H9 (cell line): Measurements from ENCODE around the gene SLC5A1. TPM values are rescaled to one million over a fixed set of nuclear protein-coding genes. Genes with fewer than 3 reads are reported as not detected.
A peak's percentile ranks its signal among the peaks of the same experiment; 100 is the strongest.
"Not testable (repeated sequence)": the region's sequence is repeated elsewhere in the genome, so short reads cannot be mapped to it uniquely, and the experiment has no call there.

Experiments
- DNase-seq: peaks from one replicate; pipeline ENCODE4 v3.0.0-alpha.2; 2017
- H2AFZ ChIP-seq: one replicate; pipeline ENCODE4 v1.6.1; 2013; ENCODE audit warnings: mild to moderate bottlenecking, low read length, control low read depth, moderate library complexity
- H2AK5ac ChIP-seq: 2 replicates; pipeline ENCODE4 v1.6.1; 2013; ENCODE audit warnings: low read length, control low read depth, mixed read lengths; ENCODE audit not compliant: insufficient read length
- H2BK120ac ChIP-seq: one replicate; pipeline ENCODE4 v1.6.1; 2013; ENCODE audit warnings: low read depth, mild to moderate bottlenecking, low read length, control low read depth, inconsistent platforms; ENCODE audit not compliant: poor library complexity, severe bottlenecking
- H2BK12ac ChIP-seq: 2 replicates; pipeline ENCODE4 v1.6.1; 2013; ENCODE audit warnings: low read length, control low read depth, mixed read lengths, low read depth; ENCODE audit not compliant: insufficient read length
- H2BK15ac ChIP-seq: 2 replicates; pipeline ENCODE4 v1.6.1; 2013; ENCODE audit warnings: low read depth, low read length, control low read depth
- H2BK20ac ChIP-seq: one replicate; pipeline ENCODE4 v1.6.1; 2013; ENCODE audit warnings: low read depth, mild to moderate bottlenecking, low read length, control low read depth, inconsistent platforms; ENCODE audit not compliant: poor library complexity, severe bottlenecking
- H2BK5ac ChIP-seq: 2 replicates; pipeline ENCODE4 v1.6.1; 2013; ENCODE audit warnings: low read length, control low read depth, mixed read lengths; ENCODE audit not compliant: insufficient read length
- H3K14ac ChIP-seq: 2 replicates; pipeline ENCODE4 v1.6.1; 2013; ENCODE audit warnings: low read length, control low read depth; ENCODE audit not compliant: insufficient read depth
- H3K18ac ChIP-seq: 2 replicates; pipeline ENCODE4 v1.6.1; 2013; ENCODE audit warnings: low read depth, mild to moderate bottlenecking, mixed read lengths, low read length, control low read depth; ENCODE audit not compliant: insufficient read length
- H3K23ac ChIP-seq: 2 replicates; pipeline ENCODE4 v1.6.1; 2013; ENCODE audit warnings: low read length, control low read depth, mixed read lengths, low read depth; ENCODE audit not compliant: insufficient read length
- H3K23me2 ChIP-seq: 2 replicates; pipeline ENCODE4 v1.6.1; 2013; ENCODE audit warnings: low read depth, mild to moderate bottlenecking, mixed read lengths, low read length, control low read depth; ENCODE audit not compliant: insufficient read length, poor library complexity, severe bottlenecking
- H3K27ac ChIP-seq: 2 replicates; pipeline ENCODE4 v1.5.1; 2013; ENCODE audit warnings: low read length, control low read depth, mixed read lengths, low read depth; ENCODE audit not compliant: insufficient read length
- H3K27me3 ChIP-seq: 2 replicates; pipeline ENCODE4 v1.6.1; 2013; ENCODE audit warnings: low read length, control low read depth, inconsistent platforms; ENCODE audit not compliant: insufficient read depth
- H3K4ac ChIP-seq: 2 replicates; pipeline ENCODE4 v1.6.1; 2013; ENCODE audit warnings: low read depth, mild to moderate bottlenecking, control low read depth, inconsistent platforms, low read length, moderate library complexity
- H3K4me1 ChIP-seq: 2 replicates; pipeline ENCODE4 v1.6.1; 2013; ENCODE audit warnings: low read length, control low read depth, inconsistent platforms; ENCODE audit not compliant: insufficient read depth
- H3K4me2 ChIP-seq: 2 replicates; pipeline ENCODE4 v1.6.1; 2013; ENCODE audit warnings: low read length, control low read depth, mixed read lengths; ENCODE audit not compliant: insufficient read length, insufficient read depth
- H3K56ac ChIP-seq: 2 replicates; pipeline ENCODE4 v1.6.1; 2013; ENCODE audit warnings: low read depth, mild to moderate bottlenecking, mixed read lengths, low read length, control low read depth; ENCODE audit not compliant: insufficient read length
- H3K79me1 ChIP-seq: 2 replicates; pipeline ENCODE4 v1.6.1; 2013; ENCODE audit warnings: low read depth, mild to moderate bottlenecking, moderate library complexity, low read length, control low read depth, inconsistent platforms; ENCODE audit not compliant: insufficient read depth, poor library complexity, severe bottlenecking
- H3K79me2 ChIP-seq: 2 replicates; pipeline ENCODE4 v1.6.1; 2013; ENCODE audit warnings: low read length, control low read depth, inconsistent platforms; ENCODE audit not compliant: insufficient read depth
- H3K9ac ChIP-seq: 2 replicates; pipeline ENCODE4 v1.6.1; 2013; ENCODE audit warnings: low read length, control low read depth, mixed read lengths; ENCODE audit not compliant: insufficient read length; ENCODE audit errors: extremely low read depth
- H3K9me3 ChIP-seq: one replicate; pipeline ENCODE4 v1.6.1; 2013; ENCODE audit warnings: low read depth, low read length, inconsistent platforms; ENCODE audit not compliant: control insufficient read depth
- H3T11ph ChIP-seq: one replicate; pipeline ENCODE4 v1.6.1; 2013; ENCODE audit warnings: mild to moderate bottlenecking, low read length, control low read depth, inconsistent platforms
- H4K20me1 ChIP-seq: one replicate; pipeline ENCODE4 v1.6.1; 2013; ENCODE audit not compliant: control insufficient read depth, insufficient read length, insufficient read depth
- H4K5ac ChIP-seq: 2 replicates; pipeline ENCODE4 v1.6.1; 2013; ENCODE audit warnings: low read depth, mild to moderate bottlenecking, mixed read lengths, low read length, control low read depth; ENCODE audit not compliant: insufficient read length
- H4K8ac ChIP-seq: replicated peaks from 2 replicates; pipeline ENCODE4 v1.6.1; 2013; ENCODE audit warnings: low read length, control low read depth, mixed read lengths, low read depth; ENCODE audit not compliant: insufficient read length
- H4K91ac ChIP-seq: 2 replicates; pipeline ENCODE4 v1.6.1; 2013; ENCODE audit warnings: low read depth, mild to moderate bottlenecking, moderate library complexity, mixed read lengths, low read length, control low read depth; ENCODE audit not compliant: insufficient read length
- H3K27ac Mint-ChIP-seq, 3 experiments: 2 replicates in 2 of 3; 3 replicates in 1 of 3; pipeline ENCODE4 v1.8.0; 2020 to 2021; ENCODE audit warnings: mixed read lengths in 3 of 3, mild to moderate bottlenecking in 1 of 3, moderate library complexity in 1 of 3
- H3K27me3 Mint-ChIP-seq: 2 replicates; pipeline ENCODE4 v1.8.0; 2021; ENCODE audit warnings: low read depth, mild to moderate bottlenecking, moderate library complexity, mixed read lengths
- H3K36me3 Mint-ChIP-seq, 3 experiments: 2 replicates in 2 of 3; 3 replicates in 1 of 3; pipeline ENCODE4 v1.8.0; 2020 to 2021; ENCODE audit warnings: low read depth in 3 of 3, mixed read lengths in 3 of 3; ENCODE audit not compliant: insufficient read depth in 1 of 3
- H3K4me1 Mint-ChIP-seq, 2 experiments: 2 replicates each; pipeline ENCODE4 v1.8.0; 2020; ENCODE audit warnings: mixed read lengths in 2 of 2
- H3K4me3 Mint-ChIP-seq, 2 experiments: 2 replicates in 1 of 2; 3 replicates in 1 of 2; pipeline ENCODE4 v1.8.0; 2020 to 2021; ENCODE audit warnings: mild to moderate bottlenecking in 2 of 2, mixed read lengths in 2 of 2, moderate library complexity in 1 of 2
- H3K9me3 Mint-ChIP-seq, 2 experiments: 2 replicates in 1 of 2; 3 replicates in 1 of 2; pipeline ENCODE4 v1.8.0; 2020; ENCODE audit warnings: mild to moderate bottlenecking in 2 of 2, mixed read lengths in 2 of 2, moderate library complexity in 1 of 2
- WGBS: extraction: QIAGEN DNeasy Blood & Tissue Kit; methylation state at CpG from one replicate; pipeline ENCODE4 v1.1.7; 2013; ENCODE audit warnings: missing lambda C conversion rate, low lambda C conversion rate, mixed read lengths; ENCODE audit not compliant: insufficient read length; ENCODE audit errors: extremely low coverage; 5-methylcytosine and 5-hydroxymethylcytosine counted together
- total RNA-seq: library from RNA; stranded (reverse); gene quantifications from 2 replicates; pipeline ENCODE4 v1.2.1, GENCODE V29; 2021
- TF ChIP-seq, protein P1 (sequence below): fragments of 200-600 bp; sonication (generic); conservative IDR thresholded peaks from 3 replicates; pipeline ENCODE4 v1.8.0; 2021; ENCODE audit warnings: antibody characterized with exemption, mild to moderate bottlenecking

SLC5A1 gene
- total RNA-seq, 1 experiment from 2014 or later, result not detected

DNA sequence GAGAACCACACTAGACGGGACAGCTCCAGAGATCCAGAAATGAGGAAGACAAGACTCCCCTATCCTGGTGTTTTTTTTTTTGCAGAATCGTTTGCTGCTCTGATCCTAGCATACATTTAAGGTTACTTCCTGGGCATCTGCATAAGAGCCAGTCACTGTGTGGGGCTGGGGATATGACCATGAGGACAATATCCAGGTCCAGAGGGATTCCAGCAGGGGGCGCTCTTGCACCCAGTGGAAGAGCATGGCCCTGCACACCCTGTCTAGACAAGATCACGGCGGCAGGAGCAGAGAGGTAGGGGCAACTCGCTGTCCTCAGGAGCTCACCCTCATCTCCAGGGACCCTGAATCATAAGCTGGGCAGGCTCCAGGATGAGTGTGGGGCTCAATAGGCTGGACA, 97.6 kb downstream of the SLC5A1 start:
- H2BK20ac ChIP-seq, H3K27ac ChIP-seq, H2AK5ac ChIP-seq, H3K23me2 ChIP-seq, H4K91ac ChIP-seq, H3T11ph ChIP-seq, H2BK12ac ChIP-seq, H3K9ac ChIP-seq, H2BK120ac ChIP-seq, H3K36me3 Mint-ChIP-seq, H4K20me1 ChIP-seq, H3K4me2 ChIP-seq, H3K79me1 ChIP-seq, H2BK5ac ChIP-seq, H3K14ac ChIP-seq, H3K4ac ChIP-seq, H4K8ac ChIP-seq, H3K4me1 Mint-ChIP-seq, H4K5ac ChIP-seq, H3K56ac ChIP-seq, H3K79me2 ChIP-seq, H2BK15ac ChIP-seq, H3K4me3 Mint-ChIP-seq, H2AFZ ChIP-seq, H3K27ac Mint-ChIP-seq, H3K9me3 Mint-ChIP-seq, H3K27me3 ChIP-seq, H3K23ac ChIP-seq, H3K18ac ChIP-seq, H3K9me3 ChIP-seq, H3K4me1 ChIP-seq: not testable (repeated sequence)
- DNase-seq, result peak; percentile 47
- TF ChIP-seq, protein P1, sequence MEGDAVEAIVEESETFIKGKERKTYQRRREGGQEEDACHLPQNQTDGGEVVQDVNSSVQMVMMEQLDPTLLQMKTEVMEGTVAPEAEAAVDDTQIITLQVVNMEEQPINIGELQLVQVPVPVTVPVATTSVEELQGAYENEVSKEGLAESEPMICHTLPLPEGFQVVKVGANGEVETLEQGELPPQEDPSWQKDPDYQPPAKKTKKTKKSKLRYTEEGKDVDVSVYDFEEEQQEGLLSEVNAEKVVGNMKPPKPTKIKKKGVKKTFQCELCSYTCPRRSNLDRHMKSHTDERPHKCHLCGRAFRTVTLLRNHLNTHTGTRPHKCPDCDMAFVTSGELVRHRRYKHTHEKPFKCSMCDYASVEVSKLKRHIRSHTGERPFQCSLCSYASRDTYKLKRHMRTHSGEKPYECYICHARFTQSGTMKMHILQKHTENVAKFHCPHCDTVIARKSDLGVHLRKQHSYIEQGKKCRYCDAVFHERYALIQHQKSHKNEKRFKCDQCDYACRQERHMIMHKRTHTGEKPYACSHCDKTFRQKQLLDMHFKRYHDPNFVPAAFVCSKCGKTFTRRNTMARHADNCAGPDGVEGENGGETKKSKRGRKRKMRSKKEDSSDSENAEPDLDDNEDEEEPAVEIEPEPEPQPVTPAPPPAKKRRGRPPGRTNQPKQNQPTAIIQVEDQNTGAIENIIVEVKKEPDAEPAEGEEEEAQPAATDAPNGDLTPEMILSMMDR, result peak; percentile 70
- peaks cover 37% of the 10 kb centered on the region for H3K27me3 Mint-ChIP-seq
- no CpG with 5 or more reads among the region's 6 CpGs for WGBS
